Measurements from ENCODE around the gene C19orf73.

The C19orf73 gene

GRCh38 chr19:49102303-49102702 is 16.6 kb downstream of the C19orf73 start:
- Mint-ChIP-seq H3K9me3 (no peaks in the 10 kb centered on the region), H3K4me3 (no peak overlapping the region), H3K36me3 (peaks cover 98% of the 10 kb centered on the region), H3K4me1 (peaks cover 34% of the 10 kb centered on the region), H3K27ac (no peak overlapping the region)
- ATAC-seq = no peak
- DNase-seq (ENCODE audit: low spot score in 2 of 2) = no peak

GRCh38 chr19:49101160-49101559 is 17.8 kb downstream of the C19orf73 start:
- no peak for ATAC-seq
- DNase-seq (ENCODE audit: low spot score in 2 of 2) = no peak
- no peak overlapping the region for H3K4me3 Mint-ChIP-seq
- H3K27ac Mint-ChIP-seq = no peak overlapping the region
- no peaks in the 10 kb centered on the region for H3K9me3 Mint-ChIP-seq
- peaks cover 27% of the 10 kb centered on the region for H3K4me1 Mint-ChIP-seq
- H3K36me3 Mint-ChIP-seq = peaks cover 98% of the 10 kb centered on the region

GRCh38 chr19:49098795-49099194 is 20.1 kb downstream of the C19orf73 start:
- ATAC-seq = no peak
- Mint-ChIP-seq H3K36me3 (peaks cover 98% of the 10 kb centered on the region), H3K4me3 (no peak overlapping the region)

DNA sequence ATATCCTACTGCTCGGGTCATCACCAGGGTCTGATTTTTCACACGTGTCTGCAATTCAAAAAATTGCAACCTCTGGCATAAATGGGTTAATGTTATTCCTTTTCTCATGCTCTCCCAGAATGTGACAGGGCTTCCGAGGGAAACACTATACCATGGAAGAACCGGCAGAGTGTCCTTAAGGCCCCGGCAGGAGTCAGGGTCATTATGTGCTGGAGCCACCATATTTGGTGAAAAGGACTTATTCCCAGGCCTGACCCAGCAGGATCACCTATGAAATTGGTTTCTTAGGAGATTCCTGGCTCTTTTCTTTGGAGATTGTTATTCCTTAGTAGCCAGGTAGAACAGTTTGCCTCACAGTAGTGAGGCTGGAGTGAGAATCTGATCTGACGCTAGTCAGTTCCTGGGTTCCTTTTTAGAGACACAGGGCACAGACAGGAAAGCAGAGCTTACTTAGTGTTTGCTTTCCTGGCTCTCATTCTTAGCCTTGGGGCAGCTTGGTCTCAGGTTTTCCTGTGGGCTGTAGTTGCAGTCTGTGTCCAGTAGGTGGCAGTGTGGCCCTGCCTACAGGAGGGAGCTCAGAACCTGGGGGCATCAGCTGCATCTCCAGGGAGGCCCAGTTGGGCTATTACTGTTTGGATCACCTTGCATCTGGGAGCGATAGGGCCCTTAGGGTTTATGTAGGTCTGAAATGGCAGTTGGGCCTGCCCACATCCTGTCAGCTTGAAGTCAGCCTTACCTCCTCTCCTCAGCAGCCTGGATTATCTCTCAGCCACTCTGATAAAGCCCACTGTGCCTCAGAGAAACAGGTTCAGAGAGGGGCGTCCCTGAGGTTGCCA is 21.3 kb downstream of the C19orf73 start:
- peaks cover 98% of the 10 kb centered on the region for H3K36me3 Mint-ChIP-seq
- no peaks in the 10 kb centered on the region for H3K9me3 Mint-ChIP-seq
- DNase-seq (ENCODE audit: low spot score in 2 of 2) = peak; percentile 66 to 84
- peak; percentile 85 for ATAC-seq
- H3K4me3 Mint-ChIP-seq = no peak overlapping the region
- H3K27ac Mint-ChIP-seq = no peak overlapping the region
- H3K4me1 Mint-ChIP-seq = peaks cover 20% of the 10 kb centered on the region

More at GRCh38 chr19:49098795-49099194, 20.1 kb downstream of the C19orf73 start:
- peaks cover 20% of the 10 kb centered on the region for H3K4me1 Mint-ChIP-seq
- DNase-seq (ENCODE audit: low spot score in 2 of 2) = no peak
- no peak overlapping the region for H3K27ac Mint-ChIP-seq
- no peaks in the 10 kb centered on the region for H3K9me3 Mint-ChIP-seq

GRCh38 chr19:49094505-49095482 is 24.1 kb downstream of the C19orf73 start:
- Mint-ChIP-seq H3K4me1 (peaks cover 31% of the 10 kb centered on the region), H3K4me3 (no peak overlapping the region), H3K27ac (no peak overlapping the region), H3K9me3 (no peaks in the 10 kb centered on the region), H3K36me3 (peaks cover 100% of the 10 kb centered on the region)
- ATAC-seq (no peak), DNase-seq (ENCODE audit: low spot score in 2 of 2) (no peak)

- H3K36me3 Mint-ChIP-seq = peaks cover 100% of the 10 kb centered on the region
- H3K4me3 Mint-ChIP-seq = no peak overlapping the region
- DNase-seq (ENCODE audit: low spot score in 2 of 2) (no peak), ATAC-seq (no peak)
- no peaks in the 10 kb centered on the region for H3K9me3 Mint-ChIP-seq
- peaks cover 30% of the 10 kb centered on the region for H3K4me1 Mint-ChIP-seq
- H3K27ac Mint-ChIP-seq = peak overlapping the region; percentile 37
These were observed 26.3 kb downstream of the C19orf73 start for GRCh38 chr19:49092686-49093085.

DNA sequence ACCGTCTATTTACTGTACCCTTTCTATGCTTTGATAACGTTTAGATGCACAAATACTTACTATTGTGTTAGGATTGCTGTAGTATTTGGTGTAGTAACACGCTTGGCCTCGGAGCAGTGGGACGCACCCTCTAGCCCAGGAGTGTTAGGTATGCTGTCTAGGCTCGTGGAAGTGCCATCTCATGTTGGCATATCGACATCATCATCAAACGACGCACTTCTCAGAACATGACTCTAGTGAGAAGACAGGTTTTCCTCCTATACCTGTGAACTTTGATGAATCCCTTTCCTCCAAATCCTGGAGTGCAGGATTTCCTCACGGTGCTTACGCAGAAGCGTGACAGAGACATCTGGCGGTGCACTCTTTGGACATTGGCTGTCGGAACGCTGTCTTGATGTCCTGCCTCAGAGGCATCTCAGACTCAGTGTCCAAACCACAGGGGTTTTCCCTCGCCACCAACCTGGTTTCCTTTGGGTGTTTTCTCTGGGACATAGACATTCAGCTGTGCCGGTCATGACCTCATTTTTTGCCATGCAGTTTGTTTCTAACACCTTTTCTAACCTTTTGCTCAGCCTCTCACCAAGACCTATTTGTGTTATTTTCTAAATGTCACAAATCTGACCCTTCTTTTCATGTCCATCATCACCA is 27.4 kb downstream of the C19orf73 start:
- Mint-ChIP-seq H3K4me1 (peaks cover 35% of the 10 kb centered on the region), H3K36me3 (peaks cover 100% of the 10 kb centered on the region), H3K27ac (peak overlapping the region; percentile 74), H3K4me3 (no peak overlapping the region), H3K9me3 (no peaks in the 10 kb centered on the region)
- no peak for DNase-seq (ENCODE audit: low spot score in 2 of 2)
- ATAC-seq = peak; percentile 69

- ATAC-seq = no peak
- Mint-ChIP-seq H3K27ac (peak overlapping the region; percentile 93), H3K4me1 (peaks cover 39% of the 10 kb centered on the region), H3K4me3 (peak overlapping the region; percentile 99), H3K36me3 (peaks cover 67% of the 10 kb centered on the region), H3K9me3 (no peaks in the 10 kb centered on the region)
- no peak for DNase-seq (ENCODE audit: low spot score in 2 of 2)
These were observed 32.6 kb downstream of the C19orf73 start for GRCh38 chr19:49086296-49086695.

DNA sequence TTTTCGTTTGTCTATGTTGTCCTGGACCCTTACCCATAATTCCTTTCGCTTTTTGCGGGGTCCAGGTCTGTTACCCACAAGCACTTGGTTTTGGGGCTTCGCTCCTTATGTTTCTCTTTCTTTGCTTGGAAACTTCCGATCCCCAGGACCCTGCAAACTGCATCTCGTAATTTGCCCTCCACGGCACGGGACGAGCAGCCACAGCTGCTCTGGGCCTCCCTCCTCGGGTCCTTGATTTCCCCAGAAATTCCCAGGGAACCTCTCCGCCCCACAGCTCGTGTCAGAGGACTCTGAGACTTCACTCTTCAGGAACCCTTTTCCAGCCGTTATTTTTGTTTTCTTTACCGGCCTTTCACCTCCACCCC is 33.1 kb downstream of the C19orf73 start:
- DNase-seq (ENCODE audit: low spot score in 2 of 2) (no peak), ATAC-seq (no peak)
- Mint-ChIP-seq H3K4me3 (peak overlapping the region; percentile 99), H3K9me3 (no peaks in the 10 kb centered on the region), H3K4me1 (peaks cover 35% of the 10 kb centered on the region), H3K36me3 (peaks cover 62% of the 10 kb centered on the region), H3K27ac (peak overlapping the region; percentile 93)

DNA sequence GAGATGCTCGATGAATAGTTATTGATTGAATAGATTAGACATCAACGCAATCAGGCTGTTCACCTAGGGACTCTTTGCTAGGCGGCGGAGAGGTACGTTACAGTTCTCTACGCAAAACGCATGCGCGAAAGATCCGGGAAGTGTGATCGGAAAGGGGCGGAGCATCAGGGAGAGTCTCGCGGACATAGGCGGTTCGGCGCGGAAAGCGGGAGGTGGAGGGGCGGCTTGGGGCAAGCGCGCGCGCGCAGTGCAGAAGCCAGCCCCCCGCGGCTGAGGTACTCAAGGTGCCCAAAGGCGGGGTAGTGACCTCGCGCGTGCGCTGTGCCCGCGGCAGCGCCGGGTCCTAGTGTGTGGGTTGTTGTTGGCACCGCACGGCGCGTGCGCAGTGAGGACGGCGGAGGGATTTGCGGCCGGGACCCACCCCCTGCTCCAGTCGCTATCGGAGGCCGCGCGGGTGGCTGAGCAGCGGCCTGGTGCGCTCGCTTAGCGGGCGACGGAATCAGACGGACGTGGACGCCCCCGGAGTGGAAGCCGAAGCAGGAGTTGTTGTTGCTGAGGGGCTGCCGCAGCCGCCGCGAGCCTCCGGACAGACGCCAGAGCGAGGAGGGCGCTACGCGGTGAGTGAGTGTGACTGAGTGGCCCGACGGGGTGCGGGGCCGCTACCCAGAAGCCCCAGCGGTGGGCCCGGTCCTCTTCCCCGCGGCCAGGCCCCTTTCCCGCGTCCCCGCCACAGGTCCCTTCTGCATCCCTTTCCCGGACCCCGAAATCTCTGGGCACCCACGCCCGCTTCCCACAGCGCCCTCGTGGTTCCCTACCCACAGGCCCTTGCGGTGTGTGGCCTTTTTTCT is 33.7 kb downstream of the C19orf73 start, which contains the start of gene SNRNP70:
SNRNP70 (plus strand) TSS at position 432 of the 848 bp plus-strand sequence. CDS start 964 bp downstream, outside the sequence.
- Mint-ChIP-seq H3K27ac (peak within 1 kb of the TSS; percentile 93), H3K36me3 (peaks cover 56% of the 10 kb centered on the region), H3K4me1 (peaks cover 29% of the 10 kb centered on the region), H3K4me3 (peak within 1 kb of the TSS; percentile 99), H3K9me3 (no peaks in the 10 kb centered on the region)
- peak; percentile 98 to 99 for DNase-seq (ENCODE audit: low spot score in 2 of 2)
- peak; percentile 96 for ATAC-seq

DNA sequence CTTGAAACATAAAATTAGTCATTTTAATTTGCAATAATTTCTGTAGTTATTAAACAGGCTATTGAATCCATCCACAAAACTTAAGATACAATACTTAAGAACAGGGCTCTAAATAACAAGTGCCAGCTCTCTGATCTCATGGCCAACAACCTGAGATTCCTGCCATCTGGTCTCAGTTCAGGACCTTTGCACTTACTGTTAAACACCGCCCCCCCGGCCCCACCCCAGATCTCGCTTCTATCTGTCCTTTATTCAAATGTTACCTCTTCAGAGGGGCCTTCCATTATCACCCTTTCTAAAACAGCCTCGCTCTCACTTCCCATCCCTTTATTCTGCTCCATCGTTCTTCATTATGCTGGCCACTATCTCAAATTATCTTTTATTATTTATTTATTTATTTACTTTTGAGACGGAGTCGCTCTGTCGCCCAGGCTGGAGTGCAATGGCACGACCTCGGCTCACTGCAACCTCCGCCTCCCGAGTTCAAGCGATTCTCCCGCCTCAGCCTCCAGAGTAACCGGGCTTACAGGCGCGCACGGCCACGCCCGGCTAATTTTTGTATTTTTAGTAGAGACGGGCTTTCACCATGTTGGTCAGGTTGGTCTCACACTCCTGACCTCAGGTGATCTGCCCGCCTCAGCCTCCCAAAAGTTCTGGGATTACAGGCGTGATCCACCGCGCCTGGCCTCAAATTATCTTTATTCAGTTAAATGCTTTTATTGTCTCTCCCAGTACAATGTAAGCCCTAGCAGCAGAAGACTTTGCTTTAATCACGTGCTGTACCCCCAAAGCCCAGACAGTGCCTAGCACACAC is 34.5 kb downstream of the C19orf73 start:
- Mint-ChIP-seq H3K4me3 (peak overlapping the region; percentile 99), H3K4me1 (peaks cover 25% of the 10 kb centered on the region)
- no peak for DNase-seq (ENCODE audit: low spot score in 2 of 2)

GRCh38 chr19:49081273-49081672 is 37.7 kb downstream of the C19orf73 start:
- Mint-ChIP-seq H3K4me1 (peaks cover 11% of the 10 kb centered on the region), H3K36me3 (peaks cover 17% of the 10 kb centered on the region), H3K9me3 (no peaks in the 10 kb centered on the region), H3K27ac (no peak overlapping the region), H3K4me3 (no peak overlapping the region)
- ATAC-seq (no peak), DNase-seq (ENCODE audit: low spot score in 2 of 2) (no peak)

More for the DNA sequence above, 34.5 kb downstream of the C19orf73 start:
- no peak for ATAC-seq
- peak overlapping the region; percentile 93 for H3K27ac Mint-ChIP-seq
- no peaks in the 10 kb centered on the region for H3K9me3 Mint-ChIP-seq
- peaks cover 48% of the 10 kb centered on the region for H3K36me3 Mint-ChIP-seq

DNA sequence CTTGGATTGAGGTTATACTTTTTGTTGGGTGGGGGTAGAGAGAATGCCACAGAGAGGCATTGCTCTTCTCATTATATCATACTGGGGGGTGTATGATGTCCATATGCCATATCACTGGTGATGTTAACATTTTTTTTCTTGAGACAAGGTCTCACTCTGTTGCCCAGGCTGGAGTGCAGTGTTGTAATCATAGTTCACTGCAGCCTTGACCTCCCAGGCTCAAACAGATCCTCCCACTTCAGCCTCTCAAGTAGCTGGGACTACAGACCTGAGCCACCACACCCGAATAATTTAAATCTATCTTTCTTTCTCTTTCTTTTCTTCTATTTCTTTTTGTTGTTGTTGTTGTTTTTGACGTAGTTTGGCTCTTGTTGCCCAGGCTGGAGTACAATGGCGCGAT is 38.6 kb downstream of the C19orf73 start:
- H3K27ac Mint-ChIP-seq = no peak overlapping the region
- H3K36me3 Mint-ChIP-seq = peaks cover 8% of the 10 kb centered on the region
- DNase-seq (ENCODE audit: low spot score in 2 of 2) = no peak
- peaks cover 6% of the 10 kb centered on the region for H3K4me1 Mint-ChIP-seq
- H3K4me3 Mint-ChIP-seq = no peak overlapping the region
- no peaks in the 10 kb centered on the region for H3K9me3 Mint-ChIP-seq
- no peak for ATAC-seq

All from stimulated activated effector memory CD8-positive, alpha-beta T cell treated with anti-CD3 and anti-CD28 coated beads, Interleukin-12 subunit alpha, Interleukin-12 subunit beta, amount 100 ng/mL, for 72 hours (primary cell).